ENCODE measurements around the gene SLC5A2.

DNA sequence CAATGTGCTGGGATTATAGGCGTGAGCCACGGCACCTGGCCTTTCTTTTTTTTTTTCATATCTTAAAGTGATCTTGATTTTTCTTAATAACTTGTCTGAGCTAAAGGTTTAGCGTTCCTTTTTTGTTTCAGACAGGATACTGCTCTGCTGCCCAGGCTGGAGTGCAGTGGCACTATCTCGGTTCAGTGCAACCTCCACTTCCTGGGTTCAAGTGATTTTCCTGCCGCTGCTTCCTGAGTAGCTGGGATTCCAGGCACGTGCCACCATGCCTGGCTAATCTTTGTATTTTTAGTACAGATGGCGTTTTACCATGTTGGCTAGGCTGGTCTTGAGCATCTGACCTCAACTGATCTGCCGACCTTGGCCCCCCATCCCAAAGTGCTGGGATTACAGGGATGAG, 21.2 kb downstream of the SLC5A2 start:
- TF ChIP-seq, protein P1, sequence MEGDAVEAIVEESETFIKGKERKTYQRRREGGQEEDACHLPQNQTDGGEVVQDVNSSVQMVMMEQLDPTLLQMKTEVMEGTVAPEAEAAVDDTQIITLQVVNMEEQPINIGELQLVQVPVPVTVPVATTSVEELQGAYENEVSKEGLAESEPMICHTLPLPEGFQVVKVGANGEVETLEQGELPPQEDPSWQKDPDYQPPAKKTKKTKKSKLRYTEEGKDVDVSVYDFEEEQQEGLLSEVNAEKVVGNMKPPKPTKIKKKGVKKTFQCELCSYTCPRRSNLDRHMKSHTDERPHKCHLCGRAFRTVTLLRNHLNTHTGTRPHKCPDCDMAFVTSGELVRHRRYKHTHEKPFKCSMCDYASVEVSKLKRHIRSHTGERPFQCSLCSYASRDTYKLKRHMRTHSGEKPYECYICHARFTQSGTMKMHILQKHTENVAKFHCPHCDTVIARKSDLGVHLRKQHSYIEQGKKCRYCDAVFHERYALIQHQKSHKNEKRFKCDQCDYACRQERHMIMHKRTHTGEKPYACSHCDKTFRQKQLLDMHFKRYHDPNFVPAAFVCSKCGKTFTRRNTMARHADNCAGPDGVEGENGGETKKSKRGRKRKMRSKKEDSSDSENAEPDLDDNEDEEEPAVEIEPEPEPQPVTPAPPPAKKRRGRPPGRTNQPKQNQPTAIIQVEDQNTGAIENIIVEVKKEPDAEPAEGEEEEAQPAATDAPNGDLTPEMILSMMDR (IDR thresholded peaks at IDR 0.05; ENCODE audit: low read length): no peak
- TF ChIP-seq EZH2 (optimal IDR thresholded peaks at IDR 0.05; ENCODE audit: low read depth, low read length) (no peak), EZH2phosphoT487 (IDR thresholded peaks at IDR 0.05; ENCODE audit: low read length) (no peak)
